Hair follicle dermal papilla cell (primary cell): ENCODE results near the gene GALNT10. TPM values are rescaled to one million over a fixed set of nuclear protein-coding genes. Genes with fewer than 3 reads are reported as not detected.

Experiments
- small RNA-seq: library from RNA; depleted of rRNA; stranded (forward); fragments of <200 nt; gene quantifications from one replicate; pipeline ENCODE3, GENCODE V24; 2012
- total RNA-seq: library from RNA; depleted of rRNA; stranded (reverse); fragments of >200 nt; gene quantifications from 2 replicates; pipeline ENCODE4 v1.2.3, GENCODE V29; 2012

Gene GALNT10
- 64.6 and 66.2 TPM in 2 replicates for total RNA-seq

GRCh38 chr5:154190595-154191304 is at the start of gene GALNT10:
Gene GALNT10 (plus strand): TSS chr5:154190733. CDS start chr5:154190867, 134 bp downstream.

GRCh38 chr5:154445422-154446194 is 255.1 kb downstream of the GALNT10 start, which contains the start of gene SAP30L:
Gene SAP30L (plus strand): TSS chr5:154445997. CDS start chr5:154446605, 608 bp downstream.

Small RNA genes within 50 kb of the gene (small RNA-seq; reads per million reads assigned to genes)
- gene MIR1294 (15.1 reads per million, percentile 94 among the genes with 10 or more reads in this experiment), gene RN7SL655P (not detected)

Other genes with a start within 250 kb of the GALNT10 start
- 39.8 and 42.7 TPM in 2 replicates for gene FAM114A2, start 151.8 kb upstream of the GALNT10 start, total RNA-seq
- gene MFAP3, start 151.8 kb upstream of the GALNT10 start, total RNA-seq, result 84.4 and 103 TPM in 2 replicates